Neural cell (in vitro differentiated cells): ENCODE data around the gene ZNF580. TPM values are rescaled to one million over a fixed set of nuclear protein-coding genes. Genes with fewer than 3 reads are reported as not detected.

Source experiments
- H2AFZ ChIP-seq: fragments of 200-600, 300-800 bp; sonication (generic), shearing (Covaris generic); 2 replicates; pipeline ENCODE4 v1.6.0; 2014; ENCODE audit warnings: low read depth, mild to moderate bottlenecking, antibody characterized with exemption, low read length, moderate library complexity
- H3F3A ChIP-seq: fragments of 200-600 bp; shearing (Covaris generic); 2 replicates; pipeline ENCODE4 v1.6.1; 2016; ENCODE audit warnings: mild to moderate bottlenecking, moderate library complexity, mixed read lengths, antibody characterized with exemption, low read length; ENCODE audit not compliant: insufficient read depth, poor library complexity, severe bottlenecking
- H3K27ac ChIP-seq: fragments of 200-600, 300-800 bp; sonication (generic), shearing (Covaris generic); 2 replicates; pipeline ENCODE4 v1.5.1; 2014; ENCODE audit warnings: mild to moderate bottlenecking, low read length, moderate library complexity
- H3K27me3 ChIP-seq: fragments of 300-800, 200-600 bp; sonication (generic), shearing (Covaris generic); 2 replicates; pipeline ENCODE4 v1.6.0; 2014; ENCODE audit warnings: mild to moderate bottlenecking, low read depth, low read length, moderate library complexity; ENCODE audit not compliant: insufficient read depth
- H3K36me3 ChIP-seq: fragments of 300-800, 200-600 bp; sonication (generic), shearing (Covaris generic); 2 replicates; pipeline ENCODE4 v1.5.1; 2014; ENCODE audit warnings: mild to moderate bottlenecking, antibody characterized with exemption, low read length, moderate library complexity; ENCODE audit not compliant: insufficient read depth
- H3K4me2 ChIP-seq: fragments of 300-800, 200-600 bp; sonication (generic), shearing (Covaris generic); 2 replicates; pipeline ENCODE4 v1.6.0; 2014; ENCODE audit warnings: mild to moderate bottlenecking, low read length
- H3K4me3 ChIP-seq: fragments of 300-800, 200-600 bp; sonication (generic), shearing (Covaris generic); 2 replicates; pipeline ENCODE4 v1.5.1; 2014; ENCODE audit warnings: mild to moderate bottlenecking, low read length, moderate library complexity
- H3K79me2 ChIP-seq: fragments of 200-600 bp; shearing (Covaris generic); replicated peaks from 2 replicates; pipeline ENCODE4 v1.6.0; 2014; ENCODE audit warnings: mild to moderate bottlenecking, low read length, moderate library complexity; ENCODE audit not compliant: insufficient read depth
- H3K9ac ChIP-seq: fragments of 300-800, 200-600 bp; sonication (generic), shearing (Covaris generic); 2 replicates; pipeline ENCODE4 v1.6.1; 2016; ENCODE audit warnings: mild to moderate bottlenecking, low read length, mixed read lengths
- H3K9me2 ChIP-seq: fragments of 200-600 bp; shearing (Covaris generic); 2 replicates; pipeline ENCODE4 v1.6.1; 2016; ENCODE audit warnings: mild to moderate bottlenecking, low read length, mixed read lengths; ENCODE audit not compliant: insufficient read depth
- H3K9me3 ChIP-seq: fragments of 200-600, 300-800 bp; sonication (generic), shearing (Covaris generic); 2 replicates; pipeline ENCODE4 v1.6.1; 2016; ENCODE audit warnings: mild to moderate bottlenecking, mixed run types, low read length, moderate library complexity, mixed read lengths
- H4K20me1 ChIP-seq: fragments of 200-600 bp; shearing (Covaris generic); 2 replicates; pipeline ENCODE4 v1.6.1; 2016; ENCODE audit warnings: mild to moderate bottlenecking, mixed run types; ENCODE audit not compliant: insufficient read depth
- CTCF ChIP-seq: fragments of 450-650 bp; IDR thresholded peaks from 2 replicates; pipeline ENCODE4 v1.5.1; 2014; ENCODE audit warnings: antibody characterized with exemption, mild to moderate bottlenecking, moderate library complexity; ENCODE audit not compliant: poor library complexity, severe bottlenecking
- EP300 ChIP-seq: fragments of 450-650 bp; conservative IDR thresholded peaks from 2 replicates; pipeline ENCODE4 v1.6.1; 2014; ENCODE audit warnings: antibody characterized with exemption, mild to moderate bottlenecking, moderate library complexity; ENCODE audit not compliant: poor library complexity, severe bottlenecking
- EZH2 ChIP-seq: fragments of 200-600, 300-800 bp; shearing (Covaris generic), sonication (generic); IDR thresholded peaks from 2 replicates; pipeline ENCODE4 v1.6.1; 2014; ENCODE audit warnings: antibody characterized with exemption, low read length, borderline replicate concordance, mild to moderate bottlenecking; ENCODE audit not compliant: insufficient read depth, poor library complexity, severe bottlenecking
- MXI1 ChIP-seq: fragments of 450-650 bp; conservative IDR thresholded peaks from 2 replicates; pipeline ENCODE4 v1.6.1; 2014; ENCODE audit warnings: antibody characterized with exemption, mild to moderate bottlenecking; ENCODE audit not compliant: poor library complexity, severe bottlenecking
- POLR2AphosphoS5 ChIP-seq: IDR thresholded peaks from 2 replicates; pipeline ENCODE4 v1.6.1; 2012
- RAD21 ChIP-seq: fragments of 450-650 bp; conservative IDR thresholded peaks from 2 replicates; pipeline ENCODE4 v1.6.1; 2014; ENCODE audit warnings: antibody characterized with exemption, mild to moderate bottlenecking, moderate library complexity
- REST ChIP-seq: IDR thresholded peaks from 2 replicates; pipeline ENCODE4 v1.6.1; 2012; ENCODE audit warnings: borderline replicate concordance
- SMC3 ChIP-seq: fragments of 450-650 bp; conservative IDR thresholded peaks from 2 replicates; pipeline ENCODE4 v1.6.1; 2014; ENCODE audit warnings: antibody characterized with exemption, mild to moderate bottlenecking, moderate library complexity; ENCODE audit not compliant: poor library complexity
- TAF1 ChIP-seq: IDR thresholded peaks from 2 replicates; pipeline ENCODE4 v1.6.1; 2012; ENCODE audit warnings: low read depth
- polyA plus RNA-seq: library from polyadenylated mRNA; depleted of rRNA; stranded (reverse); fragments of >200 nt; gene quantifications from 2 replicates; pipeline ENCODE4 v1.2.3, GENCODE V29; 2014

ZNF580 gene
- polyA plus RNA-seq, 1 donor from 2014 or later: 11.7 TPM

DNA sequence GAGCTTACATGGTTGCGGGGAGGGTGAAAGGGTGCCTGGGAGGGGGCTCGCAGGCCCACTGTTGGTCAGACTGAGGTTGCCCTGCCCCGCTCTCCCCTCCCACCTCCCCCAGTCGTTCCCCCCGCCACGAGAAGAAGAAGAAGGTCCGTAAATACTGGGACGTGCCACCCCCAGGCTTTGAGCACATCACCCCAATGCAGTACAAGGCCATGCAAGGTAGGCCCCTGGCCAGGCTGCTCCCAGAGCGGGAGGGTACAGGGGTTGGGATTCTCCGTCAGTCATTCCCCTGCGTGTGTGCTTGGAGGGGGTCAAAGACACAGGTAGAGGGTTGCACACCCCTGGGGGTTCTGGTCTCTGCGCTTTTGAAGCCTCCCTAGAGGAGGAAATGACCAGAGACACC is 19.6 kb downstream of the ZNF580 start:
- peaks cover 42% of the 10 kb centered on the region for H4K20me1 ChIP-seq

GRCh38 chr19:55660991-55661390 is 20.2 kb downstream of the ZNF580 start:
- TF ChIP-seq MXI1 (no peak), POLR2AphosphoS5 (no peak), TAF1 (no peak), REST (no peak), EZH2 (no peak)
- peaks cover 37% of the 10 kb centered on the region for H4K20me1 ChIP-seq
- no peak overlapping the region for H3K4me3 ChIP-seq
- H3K79me2 ChIP-seq: peaks cover 37% of the 10 kb centered on the region
- H3K9ac ChIP-seq: no peak overlapping the region
- H3K9me3 ChIP-seq: no peaks in the 10 kb centered on the region
- H3K4me2 ChIP-seq: no peak overlapping the region
- no peaks in the 10 kb centered on the region for H3K9me2 ChIP-seq
- no peaks in the 10 kb centered on the region for H3K36me3 ChIP-seq
- H3F3A ChIP-seq: no peaks in the 10 kb centered on the region
- no peaks in the 10 kb centered on the region for H3K27me3 ChIP-seq
- H3K27ac ChIP-seq: no peak overlapping the region
- no peak overlapping the region for H2AFZ ChIP-seq

More for the DNA sequence above, 19.6 kb downstream of the ZNF580 start:
- H3F3A ChIP-seq: no peaks in the 10 kb centered on the region
- H3K4me2 ChIP-seq: no peak overlapping the region
- TF ChIP-seq RAD21 (no peak), MXI1 (no peak), EZH2 (no peak), TAF1 (no peak), CTCF (no peak), POLR2AphosphoS5 (no peak)
- no peak overlapping the region for H3K4me3 ChIP-seq
- H3K9ac ChIP-seq: no peak overlapping the region
- H3K9me3 ChIP-seq: no peaks in the 10 kb centered on the region
- H2AFZ ChIP-seq: no peak overlapping the region
- no peaks in the 10 kb centered on the region for H3K9me2 ChIP-seq
- H3K27me3 ChIP-seq: no peaks in the 10 kb centered on the region
- no peaks in the 10 kb centered on the region for H3K36me3 ChIP-seq
- no peak overlapping the region for H3K27ac ChIP-seq
- H3K79me2 ChIP-seq: peaks cover 43% of the 10 kb centered on the region

DNA sequence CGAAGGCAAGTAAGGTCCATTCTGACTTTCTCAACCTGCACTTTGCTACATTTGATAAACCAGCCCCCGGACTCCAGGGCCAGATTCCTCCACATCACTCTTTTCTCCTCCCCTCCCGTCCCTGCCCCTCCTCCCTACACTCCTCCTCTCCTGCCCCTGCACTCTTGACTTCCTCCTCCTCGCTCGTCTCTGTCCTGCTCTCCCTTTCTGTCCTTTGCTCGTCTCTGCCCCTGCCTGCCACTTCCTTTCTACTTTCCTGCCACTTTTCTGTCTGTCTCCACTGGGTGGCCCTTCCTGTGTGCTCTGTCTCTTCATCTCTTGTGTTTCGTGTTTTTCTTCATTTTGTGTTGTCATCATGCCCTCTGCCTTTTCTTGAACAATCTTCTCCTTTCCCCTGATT is 21.0 kb downstream of the ZNF580 start:
- no peaks in the 10 kb centered on the region for H3K36me3 ChIP-seq
- peaks cover 35% of the 10 kb centered on the region for H4K20me1 ChIP-seq
- no peaks in the 10 kb centered on the region for H3K27me3 ChIP-seq
- H2AFZ ChIP-seq: no peak overlapping the region
- H3K4me2 ChIP-seq: no peak overlapping the region
- H3K9me3 ChIP-seq: no peaks in the 10 kb centered on the region
- H3K9me2 ChIP-seq: no peaks in the 10 kb centered on the region
- H3K9ac ChIP-seq: no peak overlapping the region
- H3F3A ChIP-seq: no peaks in the 10 kb centered on the region
- H3K27ac ChIP-seq: no peak overlapping the region
- H3K79me2 ChIP-seq: peaks cover 36% of the 10 kb centered on the region
- no peak overlapping the region for H3K4me3 ChIP-seq
- no peak for TF ChIP-seq RAD21
- no peak for TF ChIP-seq POLR2AphosphoS5
- no peak for TF ChIP-seq SMC3
- TF ChIP-seq EP300: no peak
- no peak for TF ChIP-seq EZH2
- TF ChIP-seq CTCF: no peak
